ENCODE data around the gene RGS9.

DNA sequence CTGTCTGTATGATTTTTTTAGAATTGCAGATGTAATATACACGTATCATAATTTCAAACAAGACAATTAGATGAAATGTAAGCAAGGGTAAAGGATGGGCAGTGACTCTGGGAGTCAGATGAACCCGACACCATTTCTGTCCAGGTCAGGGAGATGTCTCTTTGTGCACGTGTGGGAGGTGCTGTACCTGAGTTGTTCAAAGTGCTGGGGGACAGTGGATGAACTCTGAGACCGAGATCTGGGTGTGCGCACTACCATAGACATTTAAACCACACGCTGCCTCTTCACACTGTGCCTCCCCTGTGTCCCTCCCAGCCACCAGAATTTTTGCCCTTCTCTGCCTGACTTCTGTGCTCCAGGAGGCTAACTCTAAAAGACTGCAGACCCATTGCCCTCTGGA, 5.9 kb upstream of the RGS9 start:
- TF ChIP-seq EZH2phosphoT487 (conservative IDR thresholded peaks at IDR 0.05; ENCODE audit: low read length) = no peak
- TF ChIP-seq, protein P1, sequence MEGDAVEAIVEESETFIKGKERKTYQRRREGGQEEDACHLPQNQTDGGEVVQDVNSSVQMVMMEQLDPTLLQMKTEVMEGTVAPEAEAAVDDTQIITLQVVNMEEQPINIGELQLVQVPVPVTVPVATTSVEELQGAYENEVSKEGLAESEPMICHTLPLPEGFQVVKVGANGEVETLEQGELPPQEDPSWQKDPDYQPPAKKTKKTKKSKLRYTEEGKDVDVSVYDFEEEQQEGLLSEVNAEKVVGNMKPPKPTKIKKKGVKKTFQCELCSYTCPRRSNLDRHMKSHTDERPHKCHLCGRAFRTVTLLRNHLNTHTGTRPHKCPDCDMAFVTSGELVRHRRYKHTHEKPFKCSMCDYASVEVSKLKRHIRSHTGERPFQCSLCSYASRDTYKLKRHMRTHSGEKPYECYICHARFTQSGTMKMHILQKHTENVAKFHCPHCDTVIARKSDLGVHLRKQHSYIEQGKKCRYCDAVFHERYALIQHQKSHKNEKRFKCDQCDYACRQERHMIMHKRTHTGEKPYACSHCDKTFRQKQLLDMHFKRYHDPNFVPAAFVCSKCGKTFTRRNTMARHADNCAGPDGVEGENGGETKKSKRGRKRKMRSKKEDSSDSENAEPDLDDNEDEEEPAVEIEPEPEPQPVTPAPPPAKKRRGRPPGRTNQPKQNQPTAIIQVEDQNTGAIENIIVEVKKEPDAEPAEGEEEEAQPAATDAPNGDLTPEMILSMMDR (IDR thresholded peaks at IDR 0.05; ENCODE audit: insufficient read depth, low read length, poor library complexity, severe bottlenecking) = no peak

All from SU-DHL-6 (cell line).